HepG2 (cell line): ENCODE measurements around the gene ZNF79. TPM values are rescaled to one million over a fixed set of nuclear protein-coding genes. Genes with fewer than 3 reads are reported as not detected.
A peak's percentile ranks its signal among the peaks of the same experiment; 100 is the strongest.

ENCODE experiments used
- BATF2 ChIP-seq: sonication (generic); formaldehyde crosslinking; IDR thresholded peaks from 2 replicates; pipeline ENCODE4 v1.8.0; 2022; ENCODE audit warnings: mild to moderate bottlenecking, missing genetic modification reagents, moderate library complexity
- CBX5 ChIP-seq: sonication (generic); formaldehyde crosslinking; IDR thresholded peaks from 2 replicates; pipeline ENCODE4 v1.4.0; 2020; ENCODE audit warnings: missing genetic modification reagents, borderline replicate concordance
- EHMT2 ChIP-seq: fragments of 200-600 bp; sonication (generic); IDR thresholded peaks from 2 replicates; pipeline ENCODE4 v1.7.0; 2017; ENCODE audit warnings: antibody characterized with exemption, low read depth, low read length, borderline replicate concordance
- ELF4 ChIP-seq: sonication (generic); formaldehyde crosslinking; IDR thresholded peaks from 2 replicates; pipeline ENCODE4 v1.5.0; 2020; ENCODE audit warnings: missing genetic modification reagents, mild to moderate bottlenecking, moderate library complexity, borderline replicate concordance
- GATAD2A ChIP-seq: IDR thresholded peaks from 2 replicates; pipeline ENCODE4 v1.6.1; 2016
- HOMEZ ChIP-seq: IDR thresholded peaks from 2 replicates; pipeline ENCODE4 v1.6.1; 2016; ENCODE audit warnings: low read depth
- KAT7 ChIP-seq: IDR thresholded peaks from 2 replicates; pipeline ENCODE4 v1.6.1; 2018; ENCODE audit warnings: borderline replicate concordance, missing compliant biosample characterization
- NFYC ChIP-seq: IDR thresholded peaks from 2 replicates; pipeline ENCODE4 v1.6.1; 2016; ENCODE audit warnings: missing genetic modification reagents, missing compliant biosample characterization
- SNRNP70 ChIP-seq: fragments of 200-400 bp; formaldehyde crosslinking; IDR thresholded peaks from 2 replicates; pipeline ENCODE4 v1.6.1; 2017; ENCODE audit warnings: mild to moderate bottlenecking, low read depth, low read length, moderate library complexity
- STAT6 ChIP-seq: sonication (generic); formaldehyde crosslinking; IDR thresholded peaks from 2 replicates; pipeline ENCODE4 v1.4.0; 2020; ENCODE audit warnings: missing genetic modification reagents, mild to moderate bottlenecking, borderline replicate concordance
- TRIM22 ChIP-seq: fragments of 450-650 bp; IDR thresholded peaks from 2 replicates; pipeline ENCODE4 v1.6.1; 2017
- ZNF281 ChIP-seq: sonication (generic); formaldehyde crosslinking; IDR thresholded peaks from 2 replicates; pipeline ENCODE4 v1.4.0; 2020; ENCODE audit warnings: missing genetic modification reagents, borderline replicate concordance
- ZNF354B ChIP-seq: sonication (generic); formaldehyde crosslinking; IDR thresholded peaks from 2 replicates; pipeline ENCODE4 v1.8.0; 2022; ENCODE audit warnings: mild to moderate bottlenecking, missing genetic modification reagents
- ZNF770 ChIP-seq: sonication (generic); formaldehyde crosslinking; IDR thresholded peaks from 2 replicates; pipeline ENCODE4 v1.5.0; 2020; ENCODE audit warnings: mild to moderate bottlenecking, missing genetic modification reagents
- ZNF773 ChIP-seq: sonication (generic); formaldehyde crosslinking; IDR thresholded peaks from 2 replicates; pipeline ENCODE4 v1.4.0; 2020; ENCODE audit warnings: missing genetic modification reagents, borderline replicate concordance
- ZNF891 ChIP-seq: sonication (generic); formaldehyde crosslinking; IDR thresholded peaks from 2 replicates; pipeline ENCODE4 v1.5.0; 2020; ENCODE audit warnings: mild to moderate bottlenecking, missing genetic modification reagents
- ZSCAN20 ChIP-seq: sonication (generic); formaldehyde crosslinking; IDR thresholded peaks from 2 replicates; pipeline ENCODE4 v1.4.0; 2020; ENCODE audit warnings: missing genetic modification reagents, mild to moderate bottlenecking, borderline replicate concordance
- polyA plus RNA-seq, 8 experiments: library from polyadenylated mRNA; depleted of rRNA in 3 of 8; stranded (reverse) in 7 of 8; unstranded in 1 of 8; fragments of >200 nt; fragmentation: Illumina TruSeq in 4 of 8; extraction: Trizol in 4 of 8; gene quantifications; 2 replicates each; pipeline versions ENCODE4 v1.2.1 to v1.2.3, GENCODE V29; 2011 to 2016; ENCODE audit warnings: low read depth in 4 of 8, missing spikeins in 1 of 8, mixed read lengths in 1 of 8; ENCODE audit not compliant: insufficient read depth in 1 of 8
- total RNA-seq, 5 experiments: library from RNA; depleted of rRNA; stranded (reverse); fragments of >200 nt; fragmentation: Illumina TruSeq; extraction: Trizol; gene quantifications; 2 replicates each; pipeline ENCODE4 v1.2.3, GENCODE V29; 2016; ENCODE audit warnings: low read depth in 1 of 5

ZNF79 gene
- total and polyA plus RNA-seq, 2 of the 13 experiments (the other 11 are each of a cell fraction or from before 2014, with no cell fraction given): 3.7 to 8.1 TPM

- TF ChIP-seq STAT6 (CRISPR knock-in tag) (no peak), GATAD2A (CRISPR knock-in tag) (no peak), TRIM22 (no peak), NFYC (CRISPR knock-in tag) (peak; percentile 91), ZNF281 (CRISPR knock-in tag) (peak; percentile 24; the same call in 1 of the 2 replicates), SNRNP70 (no peak), KAT7 (CRISPR knock-in tag) (peak; percentile 36; the same call in 1 of the 2 replicates), ELF4 (CRISPR knock-in tag) (no peak), EHMT2 (no peak), CBX5 (CRISPR knock-in tag) (no peak), ZNF773 (CRISPR knock-in tag) (no peak), ZNF354B (CRISPR knock-in tag) (no peak), ZSCAN20 (CRISPR knock-in tag) (peak; percentile 90; the same call in 1 of the 2 replicates), ZNF891 (CRISPR knock-in tag) (no peak), HOMEZ (peak; percentile 68; the same call in 1 of the 2 replicates), BATF2 (CRISPR knock-in tag) (peak; percentile 30; the same call in 1 of the 2 replicates), ZNF770 (CRISPR knock-in tag) (no peak; the same call in none of the 2 replicates)
Observed at GRCh38 chr9:127396808-127397645, 27.2 kb upstream of the ZNF79 start, which contains the start of gene SLC2A8 (continued).
